Lung (tissue), 12 donors: ENCODE measurements around the gene FBN2. TPM values are rescaled to one million over a fixed set of nuclear protein-coding genes. Genes with fewer than 3 reads are reported as not detected.

ENCODE experiments used
- ATAC-seq: fragments of 200-7000 bp; cut with Tn5 transposase; one replicate; pipeline ENCODE4 v1.9.1; 2020; ENCODE audit warnings: moderate number of reproducible peaks; ENCODE audit not compliant: insufficient read depth, low FRiP score
- DNase-seq, 3 donors: peaks; one replicate each; pipeline ENCODE4 v3.0.0-alpha.2; 2013 to 2017
- H3K27ac ChIP-seq, 2 donors: one replicate each; pipeline ENCODE4 v1.5.1; 2013; ENCODE audit warnings: mild to moderate bottlenecking in 2 of 2, moderate library complexity in 2 of 2, control low read depth in 1 of 2, inconsistent platforms in 1 of 2, low read depth in 1 of 2, low read length in 1 of 2
- H3K27me3 ChIP-seq, 3 donors: one replicate each; pipeline ENCODE4 v1.5.1; 2013; ENCODE audit warnings: low read length in 2 of 3; ENCODE audit not compliant: control insufficient read depth in 3 of 3, insufficient read depth in 3 of 3
- H3K36me3 ChIP-seq, 4 donors: one replicate each; pipeline ENCODE4 v1.5.1; 2013; ENCODE audit warnings: low read length in 4 of 4, mild to moderate bottlenecking in 1 of 4, moderate library complexity in 1 of 4; ENCODE audit not compliant: control insufficient read depth in 4 of 4, insufficient read depth in 4 of 4
- H3K4me1 ChIP-seq, 5 donors: one replicate each; pipeline ENCODE4 v1.5.1; 2013; ENCODE audit warnings: low read length in 5 of 5, mild to moderate bottlenecking in 2 of 5, moderate library complexity in 1 of 5; ENCODE audit not compliant: control insufficient read depth in 5 of 5, insufficient read depth in 5 of 5
- H3K4me3 ChIP-seq: one replicate; pipeline ENCODE4 v1.5.1; 2013; ENCODE audit warnings: mild to moderate bottlenecking, control low read depth, moderate library complexity
- H3K9ac ChIP-seq, 2 donors: one replicate each; pipeline ENCODE4 v1.5.1; 2013; ENCODE audit warnings: low read length in 2 of 2, control low read depth in 1 of 2; ENCODE audit not compliant: insufficient read depth in 1 of 2
- H3K9me3 ChIP-seq, 4 donors: one replicate each; pipeline ENCODE4 v1.5.1; 2013; ENCODE audit warnings: low read length in 3 of 4, mild to moderate bottlenecking in 1 of 4, moderate library complexity in 1 of 4; ENCODE audit not compliant: control insufficient read depth in 4 of 4, insufficient read depth in 3 of 4
- CTCF ChIP-seq: IDR thresholded peaks from 2 replicates; pipeline ENCODE4 v1.5.1; 2012; ENCODE audit warnings: mild to moderate bottlenecking; ENCODE audit errors: control extremely low read depth, extremely low read depth
- WGBS, 2 donors: extraction: QIAGEN DNeasy Blood & Tissue Kit; methylation state at CpG; one replicate each; pipeline ENCODE4 v1.1.7; 2013; 5-methylcytosine and 5-hydroxymethylcytosine counted together
- polyA plus RNA-seq, 2 donors: library from polyadenylated mRNA; stranded (reverse); fragments of 200-250 nt; gene quantifications; one replicate each; pipeline ENCODE4 v1.2.1, GENCODE V29; 2013
- total RNA-seq, 2 donors: library from RNA; depleted of rRNA in 1 of 2; stranded (reverse); fragments of >200 nt in 1 of 2; gene quantifications; one replicate each; pipeline ENCODE4 v1.2.1, GENCODE V29; 2014 to 2021
- donor health status: control.
- donor health status: control.
- donor health status: Bipolar disorder and iron deficiency.
- donor health status: healthy.
- donor health status: DM: yes; HTN: yes; CAD: no.

Gene FBN2
- total and polyA plus RNA-seq, 4 donors: 0.06 to 13.1 (median 1.1) TPM

- Histone ChIP-seq H3K4me3 (no peak overlapping the region), H3K4me1 (peaks cover 0 to 6% (median 0%) of the 10 kb centered on the region in 5 donors), H3K36me3 (no peaks in the 10 kb centered on the region), H3K27ac (peak overlapping the region in 1 of 2 donors; percentile 75), H3K9me3 (no peaks in the 10 kb centered on the region), H3K9ac (no peak overlapping the region), H3K27me3 (no peaks in the 10 kb centered on the region)
- WGBS, 2 donors: 76 to 77% methylated on average over 15 of the region's 15 CpGs
- DNase-seq (no peak), ATAC-seq (no peak)
- no peak for TF ChIP-seq CTCF
Observed at GRCh38 chr5:128216860-128217531, 321.0 kb downstream of the FBN2 start.

GRCh38 chr5:128216285-128216684 lies 321.8 kb downstream of the FBN2 start:
- TF ChIP-seq CTCF: no peak
- H3K27ac ChIP-seq: no peak overlapping the region
- H3K9ac ChIP-seq: no peak overlapping the region
- no peaks in the 10 kb centered on the region for H3K27me3 ChIP-seq
- H3K4me1 ChIP-seq: peaks cover 0 to 6% (median 0%) of the 10 kb centered on the region in 5 donors
- 93 to 95% methylated on average over 7 of the region's 7 CpGs for WGBS, 2 donors
- H3K9me3 ChIP-seq: no peaks in the 10 kb centered on the region
- no peak overlapping the region for H3K4me3 ChIP-seq
- H3K36me3 ChIP-seq: no peaks in the 10 kb centered on the region
- ATAC-seq (no peak), DNase-seq (no peak)

GRCh38 chr5:128213833-128214232 lies 324.2 kb downstream of the FBN2 start:
- no peak overlapping the region for H3K27ac ChIP-seq
- peaks cover 0 to 6% (median 0%) of the 10 kb centered on the region in 5 donors for H3K4me1 ChIP-seq
- 70 to 76% methylated on average over 5 of the region's 5 CpGs for WGBS, 2 donors
- no peaks in the 10 kb centered on the region for H3K27me3 ChIP-seq
- no peaks in the 10 kb centered on the region for H3K9me3 ChIP-seq
- H3K9ac ChIP-seq: no peak overlapping the region
- no peak for TF ChIP-seq CTCF
- no peaks in the 10 kb centered on the region for H3K36me3 ChIP-seq
- ATAC-seq: no peak
- no peak overlapping the region for H3K4me3 ChIP-seq
- no peak for DNase-seq

- Histone ChIP-seq H3K27me3 (no peaks in the 10 kb centered on the region), H3K4me3 (no peak overlapping the region), H3K27ac (no peak overlapping the region), H3K4me1 (peaks cover 0 to 6% (median 2%) of the 10 kb centered on the region in 5 donors), H3K36me3 (no peaks in the 10 kb centered on the region), H3K9me3 (no peaks in the 10 kb centered on the region), H3K9ac (no peak overlapping the region)
- ATAC-seq: no peak
- WGBS, 2 donors: 4 to 9% methylated on average over 4 of the region's 4 CpGs
- TF ChIP-seq CTCF: peak; percentile 47
- DNase-seq: peak; percentile 74 to 90 (median 85)
Observed at GRCh38 chr5:128213340-128213739, 324.7 kb downstream of the FBN2 start.
